Endothelial cell of umbilical vein (primary cell): ENCODE data around the gene MMAA. TPM values are rescaled to one million over a fixed set of nuclear protein-coding genes. Genes with fewer than 3 reads are reported as not detected.

Experiments
- BruUV-seq: library from RNA; stranded (reverse); fragments of 400-500 nt; replicated peaks from 2 replicates; lab custom pipeline; 2021; lab: Mats Ljungman, UMichigan
- CTCF ChIA-PET: fragments of 300-600, 350-600 bp; sonication (Branson Sonifier 250); formaldehyde crosslinking; loops from one replicate; lab custom pipeline; 2021; ENCODE audit warnings: antibody characterized with exemption, inconsistent platforms; lab: Charles Lee
- POLR2A ChIA-PET: fragments of 300-600, 350-600 bp; sonication (Branson Sonifier 250); formaldehyde crosslinking; loops from one replicate; lab custom pipeline; 2021; ENCODE audit warnings: antibody characterized with exemption, inconsistent platforms; lab: Charles Lee
- DNase-seq: peaks from one replicate; pipeline ENCODE4 v3.0.0-alpha.2; 2011; ENCODE audit warnings: low read depth, low spot score
- FAIRE-seq: peaks from 2 replicates; lab custom pipeline; 2011; peaks lifted over from hg19 to GRCh38; lab: Jason Lieb, UNC
- H2AFZ ChIP-seq: 2 replicates; pipeline ENCODE4 v1.6.0; 2012; ENCODE audit warnings: low read depth, low read length, control low read depth, inconsistent platforms
- H3K27ac ChIP-seq: 2 replicates; pipeline ENCODE4 v1.5.1; 2011; ENCODE audit warnings: low read depth, mild to moderate bottlenecking, control low read depth, low read length, moderate library complexity; ENCODE audit not compliant: insufficient read depth
- H3K27me3 ChIP-seq, 2 experiments: 2 replicates each; pipeline versions ENCODE4 v1.6.0 to v1.6.1; 2011; ENCODE audit warnings: low read length in 2 of 2, mixed read lengths in 1 of 2; ENCODE audit not compliant: control insufficient read depth in 2 of 2, insufficient read depth in 2 of 2
- H3K36me3 ChIP-seq, 2 experiments: 2 replicates in 1 of 2; 3 replicates in 1 of 2; pipeline ENCODE4 v1.5.1; 2011; ENCODE audit warnings: low read length in 2 of 2, mild to moderate bottlenecking in 1 of 2, moderate library complexity in 1 of 2; ENCODE audit not compliant: control insufficient read depth in 2 of 2, insufficient read depth in 2 of 2; ENCODE audit errors: extremely low read depth in 1 of 2
- H3K4me1 ChIP-seq: 3 replicates; pipeline ENCODE4 v1.5.1; 2011; ENCODE audit warnings: mild to moderate bottlenecking, low read length; ENCODE audit not compliant: control insufficient read depth, insufficient read depth; ENCODE audit errors: extremely low read depth
- H3K4me2 ChIP-seq: 2 replicates; pipeline ENCODE4 v1.6.1; 2011; ENCODE audit warnings: low read length, control low read depth, mixed read lengths; ENCODE audit not compliant: insufficient read depth
- H3K4me3 ChIP-seq, 3 experiments: fragments of 200-600 bp in 1 of 3; sonication (generic), shearing (Covaris generic) in 1 of 3; replicated peaks in 1 of 3; 2 replicates each; pipeline ENCODE4 v1.5.1; 2011 to 2016; ENCODE audit warnings: control low read depth in 3 of 3, low read length in 3 of 3, mild to moderate bottlenecking in 2 of 3, inconsistent platforms in 1 of 3, low read depth in 1 of 3, moderate library complexity in 1 of 3; ENCODE audit not compliant: insufficient read depth in 1 of 3
- H3K79me2 ChIP-seq: 2 replicates; pipeline ENCODE4 v1.6.0; 2012; ENCODE audit warnings: low read length, inconsistent platforms; ENCODE audit not compliant: control insufficient read depth, insufficient read depth
- H3K9ac ChIP-seq: replicated peaks from 2 replicates; pipeline ENCODE3; 2011; ENCODE audit warnings: low read length, control low read depth; ENCODE audit not compliant: insufficient read depth; ENCODE audit errors: extremely low read depth
- H3K9me1 ChIP-seq: replicated peaks from 3 replicates; pipeline ENCODE4 v1.6.0; 2011; ENCODE audit warnings: mild to moderate bottlenecking, low read length; ENCODE audit not compliant: control insufficient read depth, insufficient read depth; ENCODE audit errors: extremely low read depth
- H3K9me3 ChIP-seq: replicated peaks from 2 replicates; pipeline ENCODE4 v1.5.1; 2012; ENCODE audit warnings: low read length, inconsistent platforms; ENCODE audit not compliant: control insufficient read depth, insufficient read depth
- H4K20me1 ChIP-seq: replicated peaks from 2 replicates; pipeline ENCODE3; 2011; ENCODE audit warnings: mild to moderate bottlenecking, low read length; ENCODE audit not compliant: control insufficient read depth, insufficient read depth; ENCODE audit errors: extremely low read depth
- EZH2 ChIP-seq: IDR thresholded peaks from 2 replicates; pipeline ENCODE4 v1.6.1; 2012; ENCODE audit warnings: borderline replicate concordance, low read depth, mild to moderate bottlenecking, moderate library complexity, low read length, inconsistent platforms; ENCODE audit not compliant: severe bottlenecking
- FOS ChIP-seq: IDR thresholded peaks from 2 replicates; pipeline ENCODE4 v1.6.1; 2011; ENCODE audit warnings: mild to moderate bottlenecking, low read length, moderate library complexity, borderline replicate concordance; ENCODE audit not compliant: insufficient read depth
- GATA2 ChIP-seq: IDR thresholded peaks from 2 replicates; pipeline ENCODE4 v1.7.0; 2011; ENCODE audit warnings: low read depth, mild to moderate bottlenecking, moderate library complexity, mixed read lengths, low read length; ENCODE audit not compliant: insufficient read length, insufficient read depth
- JUN ChIP-seq: IDR thresholded peaks from 2 replicates; pipeline ENCODE4 v1.6.1; 2011; ENCODE audit warnings: borderline replicate concordance, low read depth; ENCODE audit not compliant: insufficient read length, insufficient read depth
- MYC ChIP-seq: IDR thresholded peaks from one replicate; pipeline ENCODE4 v1.6.1; 2011; ENCODE audit warnings: mild to moderate bottlenecking, low read depth, low read length
- POLR2A ChIP-seq: IDR thresholded peaks from 2 replicates; pipeline ENCODE4 v1.6.1; 2012; ENCODE audit warnings: low read depth, mild to moderate bottlenecking, control low read depth, low read length
- POLR2AphosphoS5 ChIP-seq: IDR thresholded peaks from 2 replicates; pipeline ENCODE4 v1.6.1; 2012; ENCODE audit warnings: low read depth, mild to moderate bottlenecking, control low read depth, low read length, moderate library complexity; ENCODE audit not compliant: insufficient read depth
- dilution Hi-C: fragments of 300-500 bp; cut with MboI; formaldehyde crosslinking; loops from one replicate; pipeline ENCODE4 v1.15.0; 2019; ENCODE audit warnings: low sequenced_read_pairs; ENCODE audit not compliant: extremely low pct_ligation_motif_present
- intact Hi-C: fragments of 100-400 bp; cut with micrococcal nuclease; formaldehyde crosslinking; loops from one replicate; pipeline ENCODE4 v1.10.0; 2022
- polyA plus RNA-seq, 4 experiments: library from polyadenylated mRNA; depleted of rRNA in 3 of 4; stranded (reverse) in 3 of 4; unstranded in 1 of 4; fragments of >200 nt; gene quantifications; 2 replicates each; pipeline versions ENCODE4 v1.2.1 to v1.2.3, GENCODE V29; 2011 to 2012; ENCODE audit warnings: missing spikeins in 1 of 4
- total RNA-seq: library from RNA; stranded (reverse); gene quantifications from 2 replicates; pipeline ENCODE4 v1.2.3, GENCODE V29; 2021
- TF ChIP-seq, protein P1 (sequence below): IDR thresholded peaks from 2 replicates; pipeline ENCODE4 v1.6.1; 2011; ENCODE audit not compliant: insufficient read depth, insufficient read length
- TF ChIP-seq, protein P2 (sequence below), 2 donors: IDR thresholded peaks; 1 replicate in 1 of 2; 2 replicates in 1 of 2; pipeline ENCODE4 v1.5.1; 2011; ENCODE audit warnings: low read length in 2 of 2, mild to moderate bottlenecking in 2 of 2, moderate library complexity in 2 of 2, control low read depth in 1 of 2, inconsistent platforms in 1 of 2, low read depth in 1 of 2; ENCODE audit not compliant: insufficient read depth in 1 of 2; ENCODE audit errors: extremely low read depth in 1 of 2

The MMAA gene
- total and polyA plus RNA-seq, 2 donors (not counting 3 experiments of a cell fraction or from before 2014, with no cell fraction given): 2.2 to 5.1 TPM

DNA sequence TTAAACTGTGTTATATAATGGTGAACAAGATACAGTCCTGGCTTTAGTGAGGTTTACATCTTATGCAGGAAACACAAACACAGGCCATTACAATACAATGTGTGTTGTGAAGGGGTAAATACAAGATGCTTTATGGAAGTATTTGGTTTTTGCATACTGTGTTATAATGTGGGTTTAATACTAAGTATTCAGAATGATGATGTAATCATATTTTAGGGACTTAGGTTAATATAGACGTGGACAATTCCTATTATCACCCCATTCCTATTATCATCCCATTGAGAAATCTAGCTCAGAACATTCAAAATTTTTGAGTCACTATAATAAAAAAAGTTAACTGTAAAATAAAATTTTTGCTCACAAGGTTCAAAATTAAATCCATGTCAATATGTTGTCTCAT, 24.1 kb downstream of the MMAA start:
- ChIA-PET POLR2A (no interaction called here), CTCF (interaction anchor here (1.1 to 1.6 kb wide), 5 partner anchors 10 to 1454 kb away, joined by 3 to 7 read pairs (median 5); partner anchors contain the start of gene MMAA)
- intact Hi-C loops: no loop called here
- Histone ChIP-seq H3K27ac (no peak overlapping the region), H3K4me1 (no peaks in the 10 kb centered on the region), H4K20me1 (no peaks in the 10 kb centered on the region), H3K27me3 (no peaks in the 10 kb centered on the region), H3K9ac (no peak overlapping the region), H2AFZ (no peak overlapping the region), H3K4me3 (no peak overlapping the region), H3K79me2 (no peaks in the 10 kb centered on the region), H3K9me1 (no peaks in the 10 kb centered on the region), H3K9me3 (no peaks in the 10 kb centered on the region), H3K4me2 (no peak overlapping the region), H3K36me3 (no peaks in the 10 kb centered on the region)
- no peak for DNase-seq
- no peak for FAIRE-seq
- no peak for TF ChIP-seq GATA2
- TF ChIP-seq, protein P1, sequence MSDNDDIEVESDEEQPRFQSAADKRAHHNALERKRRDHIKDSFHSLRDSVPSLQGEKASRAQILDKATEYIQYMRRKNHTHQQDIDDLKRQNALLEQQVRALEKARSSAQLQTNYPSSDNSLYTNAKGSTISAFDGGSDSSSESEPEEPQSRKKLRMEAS: no peak
- no peak for TF ChIP-seq POLR2AphosphoS5
- TF ChIP-seq, protein P2, sequence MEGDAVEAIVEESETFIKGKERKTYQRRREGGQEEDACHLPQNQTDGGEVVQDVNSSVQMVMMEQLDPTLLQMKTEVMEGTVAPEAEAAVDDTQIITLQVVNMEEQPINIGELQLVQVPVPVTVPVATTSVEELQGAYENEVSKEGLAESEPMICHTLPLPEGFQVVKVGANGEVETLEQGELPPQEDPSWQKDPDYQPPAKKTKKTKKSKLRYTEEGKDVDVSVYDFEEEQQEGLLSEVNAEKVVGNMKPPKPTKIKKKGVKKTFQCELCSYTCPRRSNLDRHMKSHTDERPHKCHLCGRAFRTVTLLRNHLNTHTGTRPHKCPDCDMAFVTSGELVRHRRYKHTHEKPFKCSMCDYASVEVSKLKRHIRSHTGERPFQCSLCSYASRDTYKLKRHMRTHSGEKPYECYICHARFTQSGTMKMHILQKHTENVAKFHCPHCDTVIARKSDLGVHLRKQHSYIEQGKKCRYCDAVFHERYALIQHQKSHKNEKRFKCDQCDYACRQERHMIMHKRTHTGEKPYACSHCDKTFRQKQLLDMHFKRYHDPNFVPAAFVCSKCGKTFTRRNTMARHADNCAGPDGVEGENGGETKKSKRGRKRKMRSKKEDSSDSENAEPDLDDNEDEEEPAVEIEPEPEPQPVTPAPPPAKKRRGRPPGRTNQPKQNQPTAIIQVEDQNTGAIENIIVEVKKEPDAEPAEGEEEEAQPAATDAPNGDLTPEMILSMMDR (IDR thresholded peaks at IDR 0.05; ENCODE audit: extremely low read depth in 1 of 2, insufficient read depth in 1 of 2, low read depth in 1 of 2, low read length in 2 of 2): no peak
- TF ChIP-seq JUN: no peak
- TF ChIP-seq FOS: no peak
- TF ChIP-seq POLR2A: no peak
- TF ChIP-seq MYC: no peak
- no peak for TF ChIP-seq EZH2
- dilution Hi-C loops: no loop called here
- BruUV-seq: no TSS peak
